IPS-11a (cell line): ENCODE measurements around the gene STAB2.

Experiments used
- H3K4me3 ChIP-seq: one replicate; pipeline ENCODE4 v1.5.1; 2013; ENCODE audit warnings: low read depth, low read length, control low read depth

The STAB2 gene

GRCh38 chr12:103586791-103587370 is at the start of gene STAB2:
Gene STAB2 (plus strand): TSS chr12:103587273. CDS start chr12:103587477, 204 bp downstream.
- no peak within 1 kb of the TSS for H3K4me3 ChIP-seq

- H3K4me3 ChIP-seq: no peak overlapping the region
Observed at GRCh38 chr12:103538397-103538796, 48.7 kb upstream of the STAB2 start.

GRCh38 chr12:103540319-103540718 is 46.8 kb upstream of the STAB2 start:
- no peak overlapping the region for H3K4me3 ChIP-seq

GRCh38 chr12:103542078-103542477 is 45.0 kb upstream of the STAB2 start:
- no peak overlapping the region for H3K4me3 ChIP-seq

GRCh38 chr12:103546959-103547358 is 40.1 kb upstream of the STAB2 start:
- no peak overlapping the region for H3K4me3 ChIP-seq

GRCh38 chr12:103547376-103547775 is 39.7 kb upstream of the STAB2 start:
- no peak overlapping the region for H3K4me3 ChIP-seq

GRCh38 chr12:103547929-103548328 is 39.1 kb upstream of the STAB2 start:
- H3K4me3 ChIP-seq: no peak overlapping the region

- H3K4me3 ChIP-seq: no peak overlapping the region
Observed at GRCh38 chr12:103548622-103549601, 38.2 kb upstream of the STAB2 start.

- H3K4me3 ChIP-seq: no peak overlapping the region
Observed at GRCh38 chr12:103556890-103557627, 30.0 kb upstream of the STAB2 start.

GRCh38 chr12:103557628-103558010 is 29.5 kb upstream of the STAB2 start:
- no peak overlapping the region for H3K4me3 ChIP-seq

GRCh38 chr12:103558879-103559278 is 28.2 kb upstream of the STAB2 start:
- no peak overlapping the region for H3K4me3 ChIP-seq

GRCh38 chr12:103560604-103561101 is 26.4 kb upstream of the STAB2 start:
- no peak overlapping the region for H3K4me3 ChIP-seq

GRCh38 chr12:103561174-103561573 is 25.9 kb upstream of the STAB2 start:
- no peak overlapping the region for H3K4me3 ChIP-seq

GRCh38 chr12:103566398-103566797 is 20.7 kb upstream of the STAB2 start:
- H3K4me3 ChIP-seq: no peak overlapping the region

- H3K4me3 ChIP-seq: no peak overlapping the region
Observed at GRCh38 chr12:103569278-103569677, 17.8 kb upstream of the STAB2 start.

GRCh38 chr12:103571286-103571685 is 15.8 kb upstream of the STAB2 start:
- H3K4me3 ChIP-seq: no peak overlapping the region

- H3K4me3 ChIP-seq: no peak overlapping the region
Observed at GRCh38 chr12:103572312-103573045, 14.6 kb upstream of the STAB2 start.

- no peak overlapping the region for H3K4me3 ChIP-seq
Observed at GRCh38 chr12:103573185-103573584, 13.9 kb upstream of the STAB2 start.

GRCh38 chr12:103578926-103579325 is 8.1 kb upstream of the STAB2 start:
- no peak overlapping the region for H3K4me3 ChIP-seq

- H3K4me3 ChIP-seq: no peak overlapping the region
Observed at GRCh38 chr12:103580026-103580425, 7.0 kb upstream of the STAB2 start.

GRCh38 chr12:103583008-103583407 is 4.1 kb upstream of the STAB2 start:
- no peak overlapping the region for H3K4me3 ChIP-seq
